Tibial nerve (tissue), 4 donors: ENCODE measurements around the gene SEC24B. TPM values are rescaled to one million over a fixed set of nuclear protein-coding genes. Genes with fewer than 3 reads are reported as not detected.

ENCODE experiments used
- DNase-seq, 2 donors: peaks; one replicate each; pipeline ENCODE4 v3.0.0-alpha.2; 2019; ENCODE audit warnings: low spot score in 2 of 2
- H3K27ac ChIP-seq, 4 donors: fragments of 200-600 bp; sonication (generic) in 3 of 4; one replicate each; pipeline ENCODE4 v1.5.1; 2017 to 2019; ENCODE audit warnings: mild to moderate bottlenecking in 1 of 4
- H3K27me3 ChIP-seq, 2 donors: fragments of 200-600 bp; sonication (generic) in 1 of 2; one replicate each; pipeline versions ENCODE4 v1.5.1 to v1.6.0; 2017 to 2019
- H3K36me3 ChIP-seq, 3 donors: fragments of 200-600 bp; sonication (generic); one replicate each; pipeline ENCODE4 v1.5.1; 2018 to 2019
- H3K4me1 ChIP-seq, 4 donors: fragments of 200-600 bp; sonication (generic) in 3 of 4; one replicate each; pipeline ENCODE4 v1.5.1; 2017 to 2019
- H3K4me3 ChIP-seq, 4 donors: fragments of 200-600 bp; sonication (generic) in 3 of 4; one replicate each; pipeline ENCODE4 v1.5.1; 2017 to 2019; ENCODE audit warnings: mild to moderate bottlenecking in 1 of 4, moderate library complexity in 1 of 4
- H3K9me3 ChIP-seq, 4 donors: fragments of 200-600 bp; sonication (generic) in 3 of 4; one replicate each; pipeline ENCODE4 v1.5.1; 2017 to 2019
- EP300 ChIP-seq, 2 donors: sonication (generic); formaldehyde crosslinking; IDR thresholded peaks; one replicate each; pipeline ENCODE4 v1.6.1; 2017; ENCODE audit warnings: antibody characterized with exemption in 2 of 2, mild to moderate bottlenecking in 1 of 2
- POLR2A ChIP-seq, 2 donors: fragments of 450-650 bp; IDR thresholded peaks; one replicate each; pipeline ENCODE4 v1.6.1; 2017; ENCODE audit warnings: antibody characterized with exemption in 2 of 2, mild to moderate bottlenecking in 2 of 2, moderate library complexity in 2 of 2
- WGBS, 2 donors: methylation state at CpG; one replicate each; pipeline ENCODE4 v1.1.5; 2018; 5-methylcytosine and 5-hydroxymethylcytosine counted together
- total RNA-seq, 4 donors: library from RNA; depleted of rRNA; stranded (reverse); fragments of >200 nt; gene quantifications; one replicate each; pipeline ENCODE4 v1.1.0, GENCODE V29; 2016
- TF ChIP-seq, protein P1 (sequence below), 5 experiments: fragments of 200-600 bp in 3 of 5; fragments of 450-650 bp in 2 of 5; sonication (generic) in 3 of 5; IDR thresholded peaks; one replicate each; pipeline ENCODE4 v1.5.1; 2016 to 2019; ENCODE audit warnings: antibody characterized with exemption in 5 of 5, mild to moderate bottlenecking in 3 of 5, moderate library complexity in 2 of 5

Gene SEC24B
- total RNA-seq, 4 donors from 2014 or later, result 31.8 to 37.5 (median 35.4) TPM

- Histone ChIP-seq H3K36me3 (no peaks in the 10 kb centered on the region), H3K4me1 (peaks cover 0 to 3% (median 0%) of the 10 kb centered on the region in 4 donors), H3K27me3 (no peaks in the 10 kb centered on the region), H3K4me3 (no peak overlapping the region), H3K9me3 (no peaks in the 10 kb centered on the region), H3K27ac (no peak overlapping the region)
- TF ChIP-seq POLR2A (IDR thresholded peaks at IDR 0.05) (no peak), EP300 (IDR thresholded peaks at IDR 0.05) (no peak)
- TF ChIP-seq, protein P1, sequence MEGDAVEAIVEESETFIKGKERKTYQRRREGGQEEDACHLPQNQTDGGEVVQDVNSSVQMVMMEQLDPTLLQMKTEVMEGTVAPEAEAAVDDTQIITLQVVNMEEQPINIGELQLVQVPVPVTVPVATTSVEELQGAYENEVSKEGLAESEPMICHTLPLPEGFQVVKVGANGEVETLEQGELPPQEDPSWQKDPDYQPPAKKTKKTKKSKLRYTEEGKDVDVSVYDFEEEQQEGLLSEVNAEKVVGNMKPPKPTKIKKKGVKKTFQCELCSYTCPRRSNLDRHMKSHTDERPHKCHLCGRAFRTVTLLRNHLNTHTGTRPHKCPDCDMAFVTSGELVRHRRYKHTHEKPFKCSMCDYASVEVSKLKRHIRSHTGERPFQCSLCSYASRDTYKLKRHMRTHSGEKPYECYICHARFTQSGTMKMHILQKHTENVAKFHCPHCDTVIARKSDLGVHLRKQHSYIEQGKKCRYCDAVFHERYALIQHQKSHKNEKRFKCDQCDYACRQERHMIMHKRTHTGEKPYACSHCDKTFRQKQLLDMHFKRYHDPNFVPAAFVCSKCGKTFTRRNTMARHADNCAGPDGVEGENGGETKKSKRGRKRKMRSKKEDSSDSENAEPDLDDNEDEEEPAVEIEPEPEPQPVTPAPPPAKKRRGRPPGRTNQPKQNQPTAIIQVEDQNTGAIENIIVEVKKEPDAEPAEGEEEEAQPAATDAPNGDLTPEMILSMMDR (IDR thresholded peaks at IDR 0.05), result no peak
- no peak for DNase-seq
- WGBS, 2 donors, result 56 to 58% methylated on average over 1 of the region's 1 CpG
Observed at GRCh38 chr4:109414938-109415337, 18.7 kb upstream of the SEC24B start.

GRCh38 chr4:109418588-109418987 is 15.0 kb upstream of the SEC24B start:
- Histone ChIP-seq H3K9me3 (no peaks in the 10 kb centered on the region), H3K27ac (no peak overlapping the region), H3K4me1 (peaks cover 0 to 11% (median 0%) of the 10 kb centered on the region in 4 donors), H3K4me3 (no peak overlapping the region), H3K36me3 (no peaks in the 10 kb centered on the region), H3K27me3 (no peaks in the 10 kb centered on the region)
- 92% methylated on average over 1 of the region's 1 CpG for WGBS, 2 donors
- no peak for TF ChIP-seq EP300 (IDR thresholded peaks at IDR 0.05)
- TF ChIP-seq, protein P1 (IDR thresholded peaks at IDR 0.05), result no peak
- TF ChIP-seq POLR2A (IDR thresholded peaks at IDR 0.05), result no peak
- DNase-seq, result no peak

- 86 to 92% methylated on average over 2 of the region's 2 CpGs for WGBS, 2 donors
- no peaks in the 10 kb centered on the region for H3K27me3 ChIP-seq
- no peak overlapping the region for H3K27ac ChIP-seq
- DNase-seq, result no peak
- H3K4me1 ChIP-seq, result peaks cover 0 to 8% (median 0%) of the 10 kb centered on the region in 4 donors
- no peak overlapping the region for H3K4me3 ChIP-seq
- no peak for TF ChIP-seq POLR2A (IDR thresholded peaks at IDR 0.05)
- TF ChIP-seq, protein P1 (IDR thresholded peaks at IDR 0.05), result no peak
- TF ChIP-seq EP300 (IDR thresholded peaks at IDR 0.05), result no peak
- no peaks in the 10 kb centered on the region for H3K9me3 ChIP-seq
- H3K36me3 ChIP-seq, result no peaks in the 10 kb centered on the region
Observed at GRCh38 chr4:109419679-109420078, 13.9 kb upstream of the SEC24B start.

GRCh38 chr4:109424093-109424841 is 9.3 kb upstream of the SEC24B start:
- no peak for TF ChIP-seq EP300 (IDR thresholded peaks at IDR 0.05)
- TF ChIP-seq, protein P1 (IDR thresholded peaks at IDR 0.05), result no peak
- no peak for TF ChIP-seq POLR2A (IDR thresholded peaks at IDR 0.05)
- Histone ChIP-seq H3K9me3 (no peaks in the 10 kb centered on the region), H3K27me3 (no peaks in the 10 kb centered on the region), H3K27ac (no peak overlapping the region), H3K4me3 (no peak overlapping the region), H3K4me1 (peaks cover 0 to 8% (median 0%) of the 10 kb centered on the region in 4 donors), H3K36me3 (no peaks in the 10 kb centered on the region)
- WGBS, 2 donors, result 77 to 85% methylated on average over 19 of the region's 19 CpGs
- DNase-seq, result no peak

DNA sequence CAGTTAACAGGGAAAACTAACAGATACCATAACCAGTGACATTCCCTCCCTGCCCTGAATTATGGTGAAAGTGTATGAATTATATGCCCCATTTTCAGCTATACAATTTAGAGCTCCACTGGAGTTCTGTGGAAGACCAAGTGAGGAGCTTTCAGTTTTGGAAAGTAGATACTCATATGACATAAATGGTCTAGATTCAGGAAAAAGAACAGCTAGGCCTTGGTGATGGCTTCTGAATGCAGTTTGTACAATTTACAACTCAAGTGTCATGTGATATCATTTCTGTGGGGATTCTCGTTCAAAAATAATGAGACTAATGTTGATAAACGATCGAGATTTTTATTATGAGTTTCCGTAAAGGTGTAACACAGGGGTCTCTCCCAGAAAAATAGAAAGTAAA is 8.2 kb upstream of the SEC24B start:
- 91 to 96% methylated on average over 4 of the region's 4 CpGs for WGBS, 2 donors
- TF ChIP-seq EP300 (IDR thresholded peaks at IDR 0.05) (no peak), POLR2A (IDR thresholded peaks at IDR 0.05) (no peak)
- TF ChIP-seq, protein P1 (IDR thresholded peaks at IDR 0.05), result no peak
- H3K4me1 ChIP-seq, result peaks cover 0 to 8% (median 0%) of the 10 kb centered on the region in 4 donors
- no peaks in the 10 kb centered on the region for H3K36me3 ChIP-seq
- no peak overlapping the region for H3K27ac ChIP-seq
- H3K27me3 ChIP-seq, result no peaks in the 10 kb centered on the region
- no peak for DNase-seq
- no peaks in the 10 kb centered on the region for H3K9me3 ChIP-seq
- no peak overlapping the region for H3K4me3 ChIP-seq
